PC-3 (cell line): Measurements from ENCODE around the gene CAND1.

Experiments used
- CTCF ChIP-seq: fragments of 300-600 bp; sonication (generic); conservative IDR thresholded peaks from 2 replicates; pipeline ENCODE4 v1.5.1; 2017; ENCODE audit warnings: antibody characterized with exemption, low read depth, mild to moderate bottlenecking, low read length
- EZH2phosphoT487 ChIP-seq: fragments of 300-600 bp; sonication (generic); IDR thresholded peaks from 2 replicates; pipeline ENCODE4 v1.6.1; 2018; ENCODE audit warnings: mild to moderate bottlenecking, antibody characterized with exemption, low read length, borderline replicate concordance

- TF ChIP-seq CTCF, result no peak
- TF ChIP-seq EZH2phosphoT487, result no peak
These were observed 743 bp upstream of the CAND1 start for GRCh38 chr12:67268335-67268895.
